IgD-negative memory B cell (primary cell): ENCODE measurements around the gene CD69. TPM values are rescaled to one million over a fixed set of nuclear protein-coding genes. Genes with fewer than 3 reads are reported as not detected.
"Not testable (repeated sequence)": the region's sequence is repeated elsewhere in the genome, so short reads cannot be mapped to it uniquely, and the experiment has no call there.

Experiments
- H3K27ac Mint-ChIP-seq, 3 donors: one replicate each; pipeline ENCODE4 v1.8.0; 2020 to 2022; ENCODE audit warnings: mild to moderate bottlenecking in 3 of 3, mixed read lengths in 3 of 3, moderate library complexity in 1 of 3
- H3K27me3 Mint-ChIP-seq: one replicate; pipeline ENCODE4 v1.8.0; 2021; ENCODE audit warnings: mixed read lengths
- H3K36me3 Mint-ChIP-seq: one replicate; pipeline ENCODE4 v1.8.0; 2020; ENCODE audit warnings: mild to moderate bottlenecking, mixed read lengths
- H3K4me1 Mint-ChIP-seq, 3 donors: one replicate each; pipeline ENCODE4 v1.8.0; 2020 to 2022; ENCODE audit warnings: mixed read lengths in 3 of 3, mild to moderate bottlenecking in 1 of 3
- H3K4me3 Mint-ChIP-seq, 4 donors: one replicate each; pipeline ENCODE4 v1.8.0; 2020 to 2022; ENCODE audit warnings: mild to moderate bottlenecking in 4 of 4, mixed read lengths in 4 of 4, moderate library complexity in 3 of 4
- H3K9me3 Mint-ChIP-seq, 3 donors: one replicate each; pipeline ENCODE4 v1.8.0; 2020 to 2021; ENCODE audit warnings: mixed read lengths in 3 of 3, mild to moderate bottlenecking in 1 of 3
- polyA plus RNA-seq: library from polyadenylated mRNA; unstranded; fragments of 300-500 nt; fragmentation: Illumina TruSeq; gene quantifications from one replicate; pipeline ENCODE4 v1.2.3, GENCODE V29; 2021

CD69 gene
- polyA plus RNA-seq, 1 donor from 2014 or later: 177 TPM

DNA sequence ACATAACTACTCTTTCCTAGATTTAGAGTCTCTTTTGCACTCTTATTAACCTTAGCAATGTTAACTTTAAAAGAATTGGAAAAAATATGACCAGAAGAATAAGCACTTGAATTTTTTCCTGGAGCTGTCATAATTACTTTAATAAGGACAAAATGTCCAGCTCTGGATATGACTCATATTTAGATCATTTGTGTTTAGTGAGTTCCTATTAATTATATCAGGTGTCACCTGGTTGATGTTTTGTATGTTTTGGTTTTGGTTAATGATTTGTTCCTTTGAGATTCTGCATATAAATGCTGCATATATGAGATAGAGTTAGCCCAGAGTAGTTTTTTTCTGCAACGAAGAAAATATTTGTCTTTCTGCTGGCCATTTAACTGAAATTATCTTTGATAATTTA lies 32.9 kb downstream of the CD69 start:
- Mint-ChIP-seq H3K4me3 (peak overlapping the region; percentile 80 to 91 (median 82)), H3K9me3 (no peaks in the 10 kb centered on the region), H3K27me3 (no peaks in the 10 kb centered on the region), H3K27ac (peak overlapping the region in 2 of 3 donors; percentile 65 to 90), H3K4me1 (peaks cover 35 to 42% (median 36%) of the 10 kb centered on the region in 3 donors), H3K36me3 (peaks cover 7% of the 10 kb centered on the region)

DNA sequence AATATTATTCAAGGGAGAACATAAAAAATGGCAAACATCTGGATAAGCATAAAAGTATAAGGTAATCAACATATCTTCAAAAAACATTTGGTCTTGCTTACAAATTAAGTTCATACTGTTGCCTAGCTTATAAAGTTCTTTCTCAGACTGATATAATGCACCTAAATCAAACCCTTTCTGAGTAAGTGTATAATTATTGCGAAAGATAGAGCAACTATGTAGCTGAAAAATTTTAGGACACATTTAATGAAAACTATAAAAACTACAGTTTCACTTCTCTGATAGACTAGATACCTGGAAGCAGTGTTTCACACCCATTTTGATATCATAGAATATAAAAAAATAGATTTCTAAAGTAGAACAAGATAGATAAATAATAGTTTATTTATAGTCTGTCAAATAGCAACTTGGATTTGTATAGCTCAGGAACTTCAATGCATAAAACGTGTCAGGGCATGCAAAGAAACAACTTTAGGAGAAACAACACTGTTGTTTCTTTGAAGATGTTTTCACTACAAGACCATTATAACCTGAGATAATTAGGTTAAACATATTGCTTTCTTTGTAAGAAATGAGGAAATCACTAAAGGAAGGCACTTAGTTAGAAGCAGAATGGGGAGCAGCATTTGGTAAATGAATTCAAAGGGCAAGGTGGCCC lies 35.4 kb downstream of the CD69 start:
- Mint-ChIP-seq H3K27ac (peak overlapping the region; percentile 85 to 94 (median 86)), H3K36me3 (peaks cover 11% of the 10 kb centered on the region), H3K4me3 (peak overlapping the region; percentile 3 to 88 (median 72)), H3K27me3 (no peaks in the 10 kb centered on the region), H3K4me1 (peaks cover 52 to 59% (median 57%) of the 10 kb centered on the region in 3 donors), H3K9me3 (no peaks in the 10 kb centered on the region)

DNA sequence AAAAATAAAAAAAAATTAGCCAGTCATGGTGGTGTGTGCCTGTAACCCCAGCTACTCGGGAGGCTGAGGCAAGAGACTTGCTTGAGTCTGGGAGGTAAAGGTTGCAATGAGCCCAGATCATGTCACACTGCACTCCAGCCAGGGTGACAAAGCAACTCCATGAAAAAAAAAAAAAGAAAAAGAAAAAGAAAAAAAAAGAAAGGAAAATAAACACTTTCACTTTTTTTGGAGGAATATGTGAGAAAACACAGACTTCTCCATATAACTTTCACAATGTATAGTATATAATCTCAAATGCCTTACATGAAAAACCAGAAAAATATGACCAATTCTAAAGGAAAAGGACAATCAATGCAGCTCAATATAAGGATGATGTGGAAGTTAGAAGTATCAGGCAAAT lies 36.7 kb downstream of the CD69 start:
- Mint-ChIP-seq H3K27me3 (no peaks in the 10 kb centered on the region), H3K27ac (peak overlapping the region; percentile 85 to 94 (median 86)), H3K9me3 (no peaks in the 10 kb centered on the region), H3K4me1 (peaks cover 51 to 65% (median 61%) of the 10 kb centered on the region in 3 donors), H3K36me3 (peaks cover 15% of the 10 kb centered on the region), H3K4me3 (peak overlapping the region; percentile 69 to 85 (median 74))

DNA sequence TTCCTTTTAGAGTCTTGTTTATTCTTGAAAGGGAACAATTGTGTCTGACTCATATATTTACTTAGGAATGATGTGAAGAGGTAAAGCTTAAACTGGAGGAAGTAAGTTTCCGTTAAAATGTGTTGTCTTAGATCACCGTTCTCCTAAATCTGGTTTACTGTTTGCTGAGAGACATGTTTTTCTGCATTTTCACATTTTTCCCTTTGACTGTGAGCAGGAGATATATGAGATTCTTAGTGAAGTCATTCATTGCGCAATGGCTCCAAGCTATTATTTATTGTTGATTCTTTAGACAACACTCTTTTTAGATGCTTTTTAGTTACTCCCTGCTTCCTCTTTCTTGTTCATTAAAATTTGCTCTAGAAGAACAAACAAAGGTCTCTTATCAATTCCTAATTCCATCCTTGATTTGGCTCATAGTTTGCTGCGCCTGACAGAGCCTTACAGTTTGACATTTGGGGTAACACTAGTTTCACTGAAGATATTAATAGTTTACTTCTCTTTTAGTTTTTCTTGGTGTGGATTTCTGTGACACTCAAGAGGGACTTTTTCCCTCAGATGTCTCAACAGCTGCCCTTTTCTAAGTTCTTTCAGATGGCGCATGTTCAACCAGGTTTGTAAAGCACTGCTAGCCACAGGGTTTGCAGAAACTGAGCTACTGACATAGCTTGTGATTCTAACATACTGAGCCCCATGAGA lies 39.2 kb downstream of the CD69 start:
- no peaks in the 10 kb centered on the region for H3K27me3 Mint-ChIP-seq
- H3K4me3 Mint-ChIP-seq: peak overlapping the region; percentile 26 to 75 (median 54)
- peak overlapping the region; percentile 80 to 90 (median 86) for H3K27ac Mint-ChIP-seq
- peaks cover 13% of the 10 kb centered on the region for H3K36me3 Mint-ChIP-seq
- H3K9me3 Mint-ChIP-seq: peaks cover 0 to 1% (median 0%) of the 10 kb centered on the region in 3 donors
- H3K4me1 Mint-ChIP-seq: peaks cover 71 to 80% (median 71%) of the 10 kb centered on the region in 3 donors

DNA sequence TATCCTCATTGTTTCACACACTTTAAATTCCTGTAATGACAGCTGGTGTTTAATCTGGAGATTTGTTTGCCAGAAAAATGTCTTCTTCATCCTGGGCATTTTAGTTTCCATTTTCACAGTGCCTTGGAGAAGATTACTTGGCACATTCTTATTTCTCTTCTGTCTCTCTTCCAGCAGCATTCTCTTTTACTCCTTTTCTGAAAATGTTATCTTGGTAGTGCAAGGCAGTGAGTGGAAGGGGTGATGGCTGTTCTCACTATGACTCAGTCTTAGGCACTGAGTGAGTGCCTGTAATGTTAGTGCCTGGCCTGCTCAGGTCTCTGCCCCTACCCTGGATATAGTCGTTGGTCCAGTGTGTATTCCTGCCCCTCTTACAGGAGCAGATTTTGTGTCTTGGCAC lies 40.9 kb downstream of the CD69 start:
- peak overlapping the region in 3 of 4 donors; percentile 58 to 84 (median 63) for H3K4me3 Mint-ChIP-seq
- H3K27ac Mint-ChIP-seq: peak overlapping the region; percentile 75 to 87 (median 81)

DNA sequence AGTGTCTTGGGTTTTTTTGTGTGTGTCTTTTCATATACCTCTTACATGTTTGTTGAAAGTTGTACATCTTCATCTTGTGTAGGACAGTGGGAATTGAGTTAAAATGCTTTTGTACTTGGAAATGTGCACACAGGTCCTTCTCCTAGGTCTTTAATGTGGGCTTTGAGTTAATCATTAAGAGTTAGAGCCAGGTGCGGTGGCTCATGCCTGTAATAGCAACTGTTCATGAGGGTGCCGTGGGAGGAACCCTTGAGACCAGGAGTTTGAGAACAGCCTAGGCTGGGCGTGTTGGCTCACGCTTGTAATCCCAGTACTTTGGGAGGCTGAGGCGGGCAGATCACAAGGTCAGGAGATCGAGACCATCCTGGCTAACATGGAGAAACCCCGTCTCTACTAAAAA lies 41.7 kb downstream of the CD69 start:
- H3K4me3 Mint-ChIP-seq: peak overlapping the region in 3 of 4 donors; percentile 49 to 84 (median 63)
- peaks cover 0 to 1% (median 0%) of the 10 kb centered on the region in 3 donors for H3K9me3 Mint-ChIP-seq
- H3K27me3 Mint-ChIP-seq: no peaks in the 10 kb centered on the region
- peaks cover 76 to 84% (median 81%) of the 10 kb centered on the region in 3 donors for H3K4me1 Mint-ChIP-seq
- peaks cover 14% of the 10 kb centered on the region for H3K36me3 Mint-ChIP-seq
- H3K27ac Mint-ChIP-seq: peak overlapping the region; percentile 75 to 93 (median 87)

More for the DNA sequence above, 40.9 kb downstream of the CD69 start:
- H3K27me3 Mint-ChIP-seq: no peaks in the 10 kb centered on the region
- H3K36me3 Mint-ChIP-seq: peaks cover 14% of the 10 kb centered on the region
- H3K4me1 Mint-ChIP-seq: peaks cover 76 to 82% (median 79%) of the 10 kb centered on the region in 3 donors
- H3K9me3 Mint-ChIP-seq: peaks cover 0 to 1% (median 0%) of the 10 kb centered on the region in 3 donors

DNA sequence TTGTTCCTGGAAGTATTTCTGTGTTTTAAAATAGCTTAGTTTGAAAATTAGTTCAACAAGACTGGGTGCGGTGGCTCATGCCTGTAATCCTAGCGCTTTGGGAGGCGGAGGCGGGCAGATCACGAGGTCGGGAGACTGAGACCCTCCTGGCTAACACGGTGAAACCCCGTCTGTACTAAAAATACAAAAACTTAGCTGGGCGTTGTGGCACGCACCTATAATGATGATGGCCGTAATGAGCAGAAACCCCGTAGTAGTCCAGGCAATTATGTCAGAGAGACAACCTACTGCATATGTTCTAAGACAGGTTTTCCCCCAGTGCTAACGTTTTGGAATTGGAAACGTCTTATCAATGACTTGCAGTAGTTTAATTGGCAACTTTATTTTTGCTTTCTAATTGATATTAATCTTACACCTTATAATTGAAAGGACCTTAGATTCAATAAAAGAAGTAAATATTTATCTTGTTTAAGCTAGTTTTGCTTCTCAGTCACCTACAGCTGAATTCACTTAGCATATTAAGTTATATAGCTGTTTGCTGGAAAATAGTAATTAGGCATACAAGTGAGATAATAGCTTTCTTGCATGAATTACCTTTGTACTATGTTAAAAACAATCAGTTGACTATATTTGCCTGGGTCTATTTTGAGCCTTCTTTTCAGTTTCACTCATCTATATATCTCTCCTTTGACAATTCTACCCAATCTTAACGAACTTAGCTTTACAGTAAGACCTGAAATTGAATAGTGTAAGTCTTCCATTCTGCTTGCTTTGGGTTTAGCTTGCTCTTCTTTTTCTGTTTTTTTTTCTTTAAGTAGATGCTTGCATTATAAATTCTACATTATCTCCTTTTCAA lies 43.4 kb downstream of the CD69 start:
- peaks cover 82 to 88% (median 85%) of the 10 kb centered on the region in 3 donors for H3K4me1 Mint-ChIP-seq
- H3K27ac Mint-ChIP-seq: peak overlapping the region; percentile 82 to 98 (median 93)

DNA sequence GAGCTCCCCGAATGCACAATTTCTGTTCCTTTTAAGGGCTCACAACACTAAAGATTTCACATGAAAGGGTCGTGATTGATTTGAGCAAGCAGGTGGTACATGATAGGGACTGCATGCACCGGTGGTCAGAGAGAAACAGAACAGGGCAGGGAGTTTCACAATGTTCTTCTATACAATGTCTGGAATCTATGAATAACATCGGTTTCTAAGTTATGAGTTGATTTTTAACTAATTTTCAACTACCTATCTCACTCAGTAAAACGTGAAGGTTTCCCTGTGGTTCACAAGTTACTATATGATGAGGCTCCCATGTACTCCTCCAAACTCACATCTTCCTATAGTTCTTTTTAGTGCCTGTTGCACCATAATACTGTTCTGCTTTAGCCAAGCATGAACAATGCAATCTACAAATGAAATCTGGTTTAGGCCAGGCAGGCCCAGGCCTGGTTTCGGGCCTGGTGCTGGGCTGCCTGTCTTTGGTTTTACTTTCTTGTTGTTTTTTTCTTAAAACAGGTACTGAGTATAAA lies 47.6 kb downstream of the CD69 start:
- H3K9me3 Mint-ChIP-seq, H3K27me3 Mint-ChIP-seq, H3K36me3 Mint-ChIP-seq: not testable (repeated sequence)
- H3K27ac Mint-ChIP-seq: peak overlapping the region; percentile 91 to 98 (median 98)
- H3K4me1 Mint-ChIP-seq: peaks cover 70 to 87% (median 73%) of the 10 kb centered on the region in 3 donors
- peak overlapping the region in 3 of 4 donors; percentile 82 to 92 (median 85) for H3K4me3 Mint-ChIP-seq

More for the DNA sequence above, 43.4 kb downstream of the CD69 start:
- Mint-ChIP-seq H3K4me3 (peak overlapping the region; percentile 21 to 88 (median 74)), H3K36me3 (peaks cover 11% of the 10 kb centered on the region), H3K9me3 (peaks cover 0 to 1% (median 0%) of the 10 kb centered on the region in 3 donors), H3K27me3 (no peaks in the 10 kb centered on the region)

DNA sequence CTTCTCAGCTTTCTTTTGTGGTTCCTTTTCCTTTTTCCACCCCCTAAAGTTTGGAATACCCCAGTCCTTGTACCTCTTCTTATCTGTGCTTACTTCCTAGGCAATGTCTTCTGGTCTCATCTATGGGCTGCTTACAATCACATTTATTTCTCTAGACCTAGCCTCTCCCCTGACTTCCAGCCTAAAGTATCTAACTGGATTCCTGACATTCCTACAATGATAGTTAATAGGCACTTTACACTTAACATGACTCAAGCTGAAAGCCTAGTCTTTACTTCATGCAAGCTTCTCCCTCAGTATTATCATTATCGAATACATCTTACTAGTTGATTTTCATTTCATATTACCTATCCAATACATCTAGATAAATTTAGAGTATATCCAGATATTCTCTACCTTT lies 49.0 kb downstream of the CD69 start:
- H3K4me3 Mint-ChIP-seq: no peak overlapping the region
- H3K36me3 Mint-ChIP-seq: peaks cover 3% of the 10 kb centered on the region
- H3K9me3 Mint-ChIP-seq: no peaks in the 10 kb centered on the region
- peak overlapping the region; percentile 50 to 85 (median 69) for H3K27ac Mint-ChIP-seq
- peaks cover 1% of the 10 kb centered on the region for H3K27me3 Mint-ChIP-seq
- peaks cover 64 to 88% (median 73%) of the 10 kb centered on the region in 3 donors for H3K4me1 Mint-ChIP-seq

DNA sequence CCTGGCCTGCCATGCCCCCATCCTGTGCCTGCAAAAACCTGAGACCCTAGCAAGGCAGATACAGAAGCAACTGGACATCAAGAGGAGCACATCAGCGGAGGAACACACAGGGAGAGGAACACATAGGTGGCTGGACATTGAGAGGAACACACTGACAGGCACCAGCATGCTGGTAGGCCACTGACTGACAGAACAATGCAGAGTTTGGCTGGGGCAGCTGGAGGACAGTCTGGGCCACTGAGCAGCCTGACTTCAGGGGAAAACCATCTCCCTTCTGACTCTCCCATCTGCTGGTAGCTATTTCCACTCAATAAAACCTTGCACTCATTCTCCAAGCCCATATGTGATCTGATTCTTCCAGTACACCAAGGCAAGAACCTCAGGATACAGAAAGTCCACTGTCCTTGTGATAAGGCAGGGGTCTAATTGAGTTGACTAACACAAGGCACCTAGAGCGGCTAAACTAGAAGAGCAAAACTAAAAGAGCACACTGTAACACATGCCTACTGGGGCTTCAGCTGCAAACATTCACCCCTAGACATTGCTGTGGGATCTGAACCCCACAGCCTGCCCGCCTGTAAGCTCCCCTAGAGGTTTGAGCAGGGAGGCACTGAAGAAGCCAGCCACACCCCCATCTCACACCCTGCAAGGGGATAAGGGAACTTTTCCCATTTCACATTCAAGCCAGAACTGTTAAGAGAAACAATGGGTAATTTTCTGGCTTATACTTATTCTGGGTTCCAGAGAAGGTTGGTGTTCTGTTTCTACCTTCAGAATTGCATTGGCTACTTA lies 49.9 kb downstream of the CD69 start:
- H3K27ac Mint-ChIP-seq: peak overlapping the region; percentile 18 to 65 (median 49)
- H3K4me1 Mint-ChIP-seq: peaks cover 64 to 88% (median 73%) of the 10 kb centered on the region in 3 donors

DNA sequence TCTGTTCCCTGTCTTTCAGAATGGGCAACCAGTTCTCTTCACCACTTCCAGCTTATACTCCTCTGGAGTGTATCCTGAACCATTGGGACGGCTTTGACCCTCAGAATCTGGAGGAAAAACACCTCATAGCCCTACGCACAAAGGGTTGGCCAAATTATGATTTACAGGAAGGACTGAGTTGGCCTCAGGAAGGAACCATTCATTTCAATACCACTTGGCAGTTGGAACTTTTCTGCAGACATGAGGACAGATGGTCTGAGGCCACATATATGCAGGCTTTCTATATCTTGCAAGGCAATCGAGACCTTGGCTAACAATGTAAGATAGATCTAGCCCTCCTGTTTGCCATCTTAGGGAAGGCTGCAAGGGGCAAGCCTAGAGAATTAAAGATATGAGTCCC lies 51.8 kb downstream of the CD69 start:
- Mint-ChIP-seq H3K27ac (peak overlapping the region; percentile 54 to 98 (median 89)), H3K4me1 (peaks cover 51 to 78% (median 56%) of the 10 kb centered on the region in 3 donors), H3K4me3 (peak overlapping the region in 1 of 4 donors; percentile 70), H3K36me3 (no peaks in the 10 kb centered on the region), H3K27me3 (peaks cover 1% of the 10 kb centered on the region), H3K9me3 (peaks cover 0 to 1% (median 0%) of the 10 kb centered on the region in 3 donors)

More for the DNA sequence above, 49.9 kb downstream of the CD69 start:
- Mint-ChIP-seq H3K27me3 (peaks cover 1% of the 10 kb centered on the region), H3K9me3 (peaks cover 0 to 1% (median 0%) of the 10 kb centered on the region in 3 donors), H3K36me3 (peaks cover 3% of the 10 kb centered on the region), H3K4me3 (peak overlapping the region in 1 of 4 donors; percentile 64)

DNA sequence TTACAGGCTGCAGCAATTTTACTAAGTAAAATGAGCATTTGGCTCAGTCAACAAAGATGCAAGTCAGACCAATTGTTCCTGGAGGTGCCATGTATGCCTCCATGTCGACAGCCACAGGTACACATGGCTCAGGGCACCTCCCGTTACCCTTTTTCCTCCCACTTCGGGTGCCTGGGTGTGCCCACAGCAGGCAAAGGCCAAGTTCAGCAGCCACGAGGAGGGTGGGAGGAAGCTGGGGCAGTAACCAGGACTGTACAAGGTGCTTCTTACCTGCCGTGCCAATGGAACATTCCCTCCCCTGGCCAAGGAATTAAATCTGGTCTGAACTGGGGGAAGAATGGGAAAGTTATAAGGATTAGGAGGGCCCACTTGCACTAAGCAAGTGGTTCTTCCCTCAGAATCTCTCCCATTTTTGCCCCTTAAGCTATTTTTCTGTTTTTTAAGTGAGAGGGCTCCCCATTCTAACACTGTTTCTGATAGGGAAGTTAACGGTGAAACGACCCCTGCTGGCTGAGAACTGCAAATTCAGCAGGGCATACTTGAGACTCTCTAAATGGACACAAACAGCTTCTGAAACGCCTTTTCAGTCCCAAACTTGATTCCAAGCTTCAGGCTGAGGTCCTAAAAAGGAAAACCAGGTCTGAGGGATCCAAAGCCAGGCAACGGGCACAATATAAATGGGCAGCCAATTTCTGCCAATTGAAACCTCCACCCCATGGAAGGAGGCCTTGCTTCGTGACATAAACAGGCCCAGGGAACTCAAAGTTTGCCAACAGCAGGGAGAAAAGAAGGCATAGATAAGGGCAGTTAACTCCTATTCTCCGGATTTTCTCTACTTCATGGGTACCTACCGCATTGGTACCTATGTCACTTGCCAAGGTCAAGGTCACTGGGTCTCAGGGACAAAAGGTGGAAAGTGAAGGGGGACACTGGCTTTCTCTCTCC lies 52.6 kb downstream of the CD69 start:
- H3K36me3 Mint-ChIP-seq: no peaks in the 10 kb centered on the region

More for the DNA sequence above, 52.6 kb downstream of the CD69 start:
- H3K9me3 Mint-ChIP-seq: peaks cover 0 to 1% (median 0%) of the 10 kb centered on the region in 3 donors
- H3K4me3 Mint-ChIP-seq: peak overlapping the region; percentile 62 to 88 (median 81)
- H3K27ac Mint-ChIP-seq: peak overlapping the region; percentile 89 to 98 (median 97)
- H3K4me1 Mint-ChIP-seq: peaks cover 44 to 71% (median 49%) of the 10 kb centered on the region in 3 donors
- peaks cover 1% of the 10 kb centered on the region for H3K27me3 Mint-ChIP-seq
